GM19324 (cell line): Measurements from ENCODE around the gene ENTPD1.
A peak's percentile ranks its signal among the peaks of the same experiment; 100 is the strongest.

ENCODE experiments used
- ATAC-seq: cut with Tn5 transposase; IDR thresholded peaks from one replicate; pipeline ENCODE4 v1.9.1; 2021; ENCODE audit warnings: mild to moderate bottlenecking, moderate library complexity; ENCODE audit not compliant: unreplicated experiment, low FRiP score

The ENTPD1 gene

DNA sequence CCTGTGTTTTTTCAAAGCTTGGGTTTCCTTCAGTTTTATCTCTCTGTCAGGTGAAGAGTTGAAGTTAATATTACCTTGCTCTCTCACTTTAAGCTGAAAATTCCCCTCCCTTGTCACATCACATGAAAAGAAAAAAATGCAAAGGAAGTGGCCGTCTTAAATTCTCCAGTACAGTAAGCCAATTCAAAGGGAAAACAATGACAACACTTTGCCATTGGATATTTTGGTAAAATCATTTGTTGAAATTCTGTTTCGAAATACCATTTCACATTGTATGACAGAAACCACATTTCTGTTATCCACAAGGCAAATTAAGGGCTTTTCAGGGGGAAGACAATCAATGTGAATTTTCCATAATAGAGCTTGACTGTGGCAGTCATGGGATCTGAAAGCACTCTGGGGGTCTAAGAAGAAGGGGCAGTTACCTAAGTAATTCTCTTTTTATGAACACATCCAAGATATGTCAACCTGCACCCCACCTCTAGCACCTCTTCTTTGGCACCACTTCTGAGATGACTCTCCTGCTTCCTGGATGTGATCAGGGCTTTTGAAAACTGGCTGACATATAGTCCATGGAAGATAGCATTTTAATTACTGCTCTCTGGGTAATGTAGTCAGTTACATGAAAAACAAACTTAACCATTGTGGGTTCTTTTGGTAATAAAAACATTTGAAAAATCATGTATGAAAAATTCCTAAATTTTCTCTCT lies 63.8 kb downstream of the ENTPD1 start:
- no peak for ATAC-seq

GRCh38 chr10:95820363-95820762 lies 64.4 kb downstream of the ENTPD1 start:
- no peak for ATAC-seq

- ATAC-seq: no peak
Measured at GRCh38 chr10:95821720-95822119, 65.8 kb downstream of the ENTPD1 start.

- ATAC-seq: no peak
Measured at GRCh38 chr10:95830044-95830443, 74.1 kb downstream of the ENTPD1 start.

DNA sequence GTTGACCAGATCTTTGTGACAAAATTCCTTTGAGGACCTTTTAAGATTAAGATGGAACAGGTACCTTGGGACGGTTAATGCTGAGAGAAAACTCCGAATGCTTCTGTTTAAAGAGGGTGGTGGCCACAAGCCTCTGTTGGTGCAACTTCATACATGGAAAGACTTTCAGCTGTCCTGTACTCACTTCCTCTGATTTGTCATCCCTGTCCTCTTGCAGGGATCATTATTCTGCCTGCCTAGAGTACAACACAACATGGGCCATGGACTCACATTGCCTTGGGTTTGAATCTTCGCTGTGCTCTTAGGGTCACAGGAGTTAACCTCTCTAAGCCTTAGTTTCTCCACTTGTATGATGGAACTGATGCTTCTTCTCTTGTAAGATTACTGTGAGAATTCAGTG lies 75.1 kb downstream of the ENTPD1 start:
- ATAC-seq: no peak

DNA sequence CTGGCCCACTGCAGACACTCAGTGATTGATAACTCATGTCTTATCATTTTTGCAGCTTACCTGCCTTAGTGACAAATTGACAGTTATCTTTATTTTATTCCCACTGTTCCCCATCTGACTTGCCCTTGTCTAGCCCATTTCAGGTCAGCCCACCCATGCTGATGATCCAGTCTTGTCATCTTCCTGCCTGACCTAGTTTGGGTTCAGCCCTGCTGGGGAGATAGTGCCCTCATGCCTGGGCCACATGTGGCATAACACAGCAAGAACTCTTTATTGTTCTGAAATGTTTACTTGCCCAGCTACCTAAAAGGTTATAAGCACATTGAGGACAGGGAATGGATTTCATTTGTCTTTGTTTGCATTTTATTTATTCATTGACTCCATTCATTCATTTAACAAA lies 75.6 kb downstream of the ENTPD1 start:
- no peak for ATAC-seq

- peak; percentile 79 for ATAC-seq
Measured at GRCh38 chr10:95832216-95833041, 76.5 kb downstream of the ENTPD1 start.

DNA sequence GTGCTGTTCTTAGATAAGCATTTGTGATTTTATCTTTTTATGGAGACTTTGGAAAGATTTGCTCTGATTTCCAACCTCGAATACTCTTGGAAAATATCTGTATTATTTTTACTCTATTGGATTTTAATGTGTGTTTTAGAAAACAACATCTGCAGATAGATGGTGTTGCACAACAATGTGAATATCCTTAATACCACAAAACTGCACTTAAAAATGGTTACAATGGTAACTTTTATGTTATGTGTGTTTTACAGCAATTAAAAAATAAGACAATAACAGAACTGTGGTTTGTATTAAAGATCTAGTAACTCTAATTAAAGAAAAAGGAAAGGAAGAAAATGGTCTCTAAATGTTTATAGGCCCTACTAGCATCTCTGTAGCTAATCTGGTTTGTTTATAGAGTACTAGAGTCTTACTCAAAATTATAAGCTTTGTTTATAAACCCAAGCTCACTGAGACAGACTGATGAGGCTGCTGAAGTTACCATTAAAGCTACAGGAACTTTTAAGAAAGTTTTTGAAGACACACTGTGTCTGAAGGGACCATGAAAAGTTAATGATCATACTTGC lies 77.2 kb downstream of the ENTPD1 start:
- ATAC-seq: no peak

DNA sequence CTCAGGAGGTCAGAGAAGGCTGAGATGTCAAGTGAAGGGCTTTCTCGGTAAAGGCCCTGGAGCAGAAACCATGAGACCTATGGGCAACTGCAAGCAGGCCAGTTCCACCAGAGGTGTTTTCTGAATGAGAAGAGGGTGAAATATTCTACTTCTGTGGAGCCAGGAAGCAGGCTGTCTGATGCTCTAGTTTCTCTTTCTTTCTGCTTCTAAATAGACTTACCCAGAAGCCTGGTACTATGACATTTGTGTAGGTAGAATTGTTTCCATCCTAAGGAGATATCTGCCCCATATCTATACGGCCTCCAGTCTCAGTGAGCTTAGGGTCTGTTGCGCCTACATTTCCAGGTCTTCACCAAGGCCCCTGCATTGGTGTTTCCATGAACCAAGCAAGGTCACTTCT lies 78.4 kb downstream of the ENTPD1 start:
- no peak for ATAC-seq

GRCh38 chr10:95835149-95835860 lies 79.3 kb downstream of the ENTPD1 start:
- ATAC-seq: no peak

DNA sequence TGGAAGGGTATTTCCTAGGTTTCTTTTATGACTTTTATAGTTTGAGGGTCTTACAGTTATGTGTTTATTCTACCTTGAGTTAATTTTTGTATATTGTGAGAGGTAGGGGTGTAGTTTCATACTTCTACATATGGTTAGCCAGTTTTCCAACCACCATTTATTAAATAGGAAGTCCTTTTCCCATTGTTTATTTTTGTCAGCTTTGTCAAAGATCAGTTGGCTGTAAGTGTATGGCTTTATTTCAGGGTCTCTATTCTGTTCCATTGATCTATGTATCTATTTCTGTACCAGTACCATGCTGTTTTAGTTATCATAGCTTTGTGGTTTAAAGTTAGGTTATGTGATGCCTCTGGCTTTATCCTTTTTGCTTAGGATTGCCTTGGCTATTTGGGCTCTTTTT lies 79.9 kb downstream of the ENTPD1 start:
- no peak for ATAC-seq

DNA sequence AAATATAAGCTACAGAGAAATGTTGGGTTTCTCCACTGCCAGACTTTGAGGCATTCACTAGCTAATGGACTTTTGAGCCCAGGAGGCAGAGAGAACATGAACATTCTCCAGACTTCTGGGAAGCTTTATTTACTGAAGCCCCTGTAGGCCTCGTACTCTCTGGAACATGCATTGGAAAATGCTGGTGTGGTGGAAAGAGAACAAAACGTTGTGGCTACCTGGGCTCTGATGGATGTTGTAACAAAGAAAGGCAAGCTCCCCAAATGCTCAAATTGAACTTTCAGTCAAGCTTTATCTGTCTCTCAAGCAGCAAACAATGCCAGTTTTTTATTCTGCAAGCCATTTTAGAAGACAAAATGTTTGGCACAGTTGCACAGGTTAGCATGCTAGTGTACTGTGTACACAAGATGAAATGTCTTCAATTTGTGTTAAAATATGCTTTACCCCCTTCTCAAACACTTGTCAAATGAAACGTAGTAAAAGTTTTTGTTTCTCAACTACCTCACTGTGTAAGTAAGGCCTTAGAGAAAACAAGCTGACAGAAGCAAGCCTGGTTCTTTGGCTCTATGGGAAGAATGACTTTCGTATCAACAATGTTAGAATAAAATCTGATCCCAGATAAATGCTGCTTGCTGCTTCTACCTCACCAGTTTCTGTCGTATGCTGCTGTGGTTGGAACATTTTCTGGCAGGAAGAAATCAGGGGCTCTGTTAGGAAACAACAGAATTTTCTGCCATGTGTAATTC lies 80.8 kb downstream of the ENTPD1 start:
- ATAC-seq: no peak

DNA sequence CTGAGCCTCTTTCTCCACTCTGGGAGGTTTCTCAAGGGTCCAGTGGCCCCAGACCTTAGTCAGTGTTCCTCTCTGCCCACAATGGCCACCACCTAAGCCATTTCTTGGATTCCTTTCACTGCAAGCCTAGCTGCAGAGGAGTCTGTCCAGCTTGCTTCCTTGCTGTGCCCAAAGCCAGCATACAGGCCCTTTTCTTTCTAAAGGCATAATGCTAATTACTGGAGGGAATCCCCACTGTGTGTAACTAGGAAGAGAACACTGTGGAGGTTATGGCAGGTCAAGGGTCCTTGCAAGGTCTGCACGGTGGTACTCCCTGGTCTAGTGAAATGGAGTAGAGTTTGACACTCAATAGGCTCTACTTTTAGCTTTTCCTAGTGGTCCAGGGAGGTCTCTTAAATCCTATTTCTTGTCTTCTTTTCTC lies 81.4 kb downstream of the ENTPD1 start:
- ATAC-seq: peak; percentile 6

GRCh38 chr10:95837783-95838182 lies 81.8 kb downstream of the ENTPD1 start:
- peak; percentile 35 for ATAC-seq

- ATAC-seq: no peak
Measured at GRCh38 chr10:95840121-95840520, 84.2 kb downstream of the ENTPD1 start.

DNA sequence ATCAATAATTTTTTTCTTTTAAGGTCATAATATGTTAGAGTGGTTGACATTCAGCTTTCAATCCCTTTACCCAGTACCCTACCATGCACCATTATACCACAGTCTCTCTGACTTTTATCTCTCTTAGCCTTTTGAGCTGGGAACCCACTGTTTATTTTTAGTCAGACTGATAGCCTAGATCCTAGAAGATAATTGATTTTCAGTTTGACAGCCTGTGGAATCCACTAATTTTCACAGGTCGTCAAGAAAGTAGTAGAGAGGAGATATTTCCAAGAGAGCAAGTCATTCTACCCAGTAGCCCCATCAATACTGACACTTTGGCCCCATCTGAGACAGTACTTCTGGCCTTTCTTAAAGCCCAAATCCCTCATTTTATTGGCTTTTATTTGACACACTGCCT lies 84.7 kb downstream of the ENTPD1 start:
- ATAC-seq: no peak

GRCh38 chr10:95841661-95842498 lies 85.9 kb downstream of the ENTPD1 start:
- ATAC-seq: no peak

- no peak for ATAC-seq
Measured at GRCh38 chr10:95845411-95845810, 89.4 kb downstream of the ENTPD1 start.

- no peak for ATAC-seq
Measured at GRCh38 chr10:95847007-95847406, 91.0 kb downstream of the ENTPD1 start.
